ENCODE data around the gene CYTH1. TPM values are rescaled to one million over a fixed set of nuclear protein-coding genes. Genes with fewer than 3 reads are reported as not detected.

CYTH1 gene
- total and polyA plus RNA-seq, 3 donors from 2014 or later: 40.8 to 47.9 (median 42.2) TPM

DNA sequence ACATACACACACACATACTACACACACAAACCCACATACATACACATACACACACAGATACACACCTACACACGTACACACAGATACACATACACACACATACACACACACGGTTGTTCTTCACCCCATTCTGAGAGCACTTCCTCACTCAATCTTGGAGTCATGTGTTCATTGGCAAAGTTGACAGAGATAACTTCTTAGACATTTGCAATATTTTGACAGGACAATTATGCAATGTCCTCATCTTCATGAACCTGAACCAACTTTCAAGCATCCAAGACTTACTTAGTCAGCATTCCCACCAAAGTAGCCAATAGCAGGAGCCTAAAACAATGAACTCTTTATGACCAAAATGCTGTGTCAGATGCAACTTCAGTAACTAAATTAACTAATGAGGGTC, 127.7 kb downstream of the CYTH1 start:
- Histone ChIP-seq H3K4me1 (no peaks in the 10 kb centered on the region), H3K27me3 (no peaks in the 10 kb centered on the region), H3K9me3 (no peaks in the 10 kb centered on the region), H3K4me3 (no peak overlapping the region), H3K27ac (no peak overlapping the region), H3K36me3 (ENCODE audit: low read depth, missing control alignments) (no peaks in the 10 kb centered on the region)
- TF ChIP-seq POLR2A (IDR thresholded peaks at IDR 0.05): no peak
- TF ChIP-seq, protein P1, sequence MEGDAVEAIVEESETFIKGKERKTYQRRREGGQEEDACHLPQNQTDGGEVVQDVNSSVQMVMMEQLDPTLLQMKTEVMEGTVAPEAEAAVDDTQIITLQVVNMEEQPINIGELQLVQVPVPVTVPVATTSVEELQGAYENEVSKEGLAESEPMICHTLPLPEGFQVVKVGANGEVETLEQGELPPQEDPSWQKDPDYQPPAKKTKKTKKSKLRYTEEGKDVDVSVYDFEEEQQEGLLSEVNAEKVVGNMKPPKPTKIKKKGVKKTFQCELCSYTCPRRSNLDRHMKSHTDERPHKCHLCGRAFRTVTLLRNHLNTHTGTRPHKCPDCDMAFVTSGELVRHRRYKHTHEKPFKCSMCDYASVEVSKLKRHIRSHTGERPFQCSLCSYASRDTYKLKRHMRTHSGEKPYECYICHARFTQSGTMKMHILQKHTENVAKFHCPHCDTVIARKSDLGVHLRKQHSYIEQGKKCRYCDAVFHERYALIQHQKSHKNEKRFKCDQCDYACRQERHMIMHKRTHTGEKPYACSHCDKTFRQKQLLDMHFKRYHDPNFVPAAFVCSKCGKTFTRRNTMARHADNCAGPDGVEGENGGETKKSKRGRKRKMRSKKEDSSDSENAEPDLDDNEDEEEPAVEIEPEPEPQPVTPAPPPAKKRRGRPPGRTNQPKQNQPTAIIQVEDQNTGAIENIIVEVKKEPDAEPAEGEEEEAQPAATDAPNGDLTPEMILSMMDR (IDR thresholded peaks at IDR 0.05): no peak
- no peak for DNase-seq
- intact Hi-C loops (cut with DNase I; ENCODE audit: low total_unique reads): no loop called here
- 89 to 90% methylated on average over 2 of the region's 2 CpGs for WGBS, 2 donors

DNA sequence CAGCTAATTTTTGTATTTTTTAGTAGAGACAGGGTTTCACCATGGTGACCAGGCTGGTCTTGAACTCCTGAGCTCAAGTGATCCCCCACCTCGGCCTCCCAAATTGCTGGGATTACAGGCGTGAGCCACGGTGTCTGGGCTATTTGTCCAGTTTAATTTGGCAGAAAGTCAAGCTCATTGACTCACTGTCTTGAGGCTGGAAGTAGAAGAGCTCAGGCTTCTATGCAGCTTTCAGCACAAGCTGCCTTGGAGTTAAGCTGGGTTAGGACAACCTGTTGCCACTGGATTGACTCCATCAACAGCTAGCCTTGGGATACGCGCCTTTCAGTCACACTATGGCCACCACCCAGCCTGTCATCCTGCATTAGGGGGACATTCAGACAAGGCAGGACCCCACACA, 128.7 kb downstream of the CYTH1 start:
- no peaks in the 10 kb centered on the region for H3K4me1 ChIP-seq
- no peak for DNase-seq
- H3K27ac ChIP-seq: no peak overlapping the region
- 72 to 87% methylated on average over 5 of the region's 5 CpGs for WGBS, 2 donors
- no peak overlapping the region for H3K4me3 ChIP-seq
- H3K36me3 ChIP-seq (ENCODE audit: low read depth, missing control alignments): no peaks in the 10 kb centered on the region
- H3K27me3 ChIP-seq: no peaks in the 10 kb centered on the region
- TF ChIP-seq, protein P1 (IDR thresholded peaks at IDR 0.05): no peak
- no peak for TF ChIP-seq POLR2A (IDR thresholded peaks at IDR 0.05)
- H3K9me3 ChIP-seq: no peaks in the 10 kb centered on the region
- intact Hi-C loops (cut with DNase I; ENCODE audit: low total_unique reads): no loop called here

GRCh38 chr17:78652913-78653312, 129.2 kb downstream of the CYTH1 start:
- Histone ChIP-seq H3K4me3 (no peak overlapping the region), H3K36me3 (ENCODE audit: low read depth, missing control alignments) (no peaks in the 10 kb centered on the region), H3K27ac (no peak overlapping the region), H3K27me3 (no peaks in the 10 kb centered on the region), H3K4me1 (no peaks in the 10 kb centered on the region), H3K9me3 (no peaks in the 10 kb centered on the region)
- no peak for TF ChIP-seq POLR2A (IDR thresholded peaks at IDR 0.05)
- TF ChIP-seq, protein P1 (IDR thresholded peaks at IDR 0.05): no peak
- 87 to 88% methylated on average over 11 of the region's 11 CpGs for WGBS, 2 donors
- intact Hi-C loops (cut with DNase I; ENCODE audit: low total_unique reads): no loop called here
- DNase-seq: no peak

DNA sequence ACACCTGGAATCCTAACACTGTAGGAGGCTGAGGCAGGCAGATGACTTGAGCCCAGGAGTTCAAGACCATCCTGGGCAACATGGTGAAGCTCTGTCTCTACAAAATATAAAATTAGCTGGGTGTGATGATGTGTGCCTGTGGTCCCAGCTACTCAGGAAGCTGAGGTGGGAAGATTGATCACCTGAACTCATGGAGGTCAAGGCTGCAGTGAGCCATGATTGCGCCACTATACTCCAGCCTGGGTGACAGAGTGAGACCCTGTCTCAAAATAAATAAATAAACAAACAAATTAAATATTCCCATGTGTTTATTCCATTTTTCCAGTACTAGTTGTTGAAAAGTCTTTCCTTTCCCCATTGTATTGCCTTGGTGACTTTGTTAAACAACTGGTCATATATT, 130.0 kb downstream of the CYTH1 start:
- no peak overlapping the region for H3K4me3 ChIP-seq
- TF ChIP-seq POLR2A (IDR thresholded peaks at IDR 0.05): no peak
- TF ChIP-seq, protein P1 (IDR thresholded peaks at IDR 0.05): no peak
- H3K27me3 ChIP-seq: no peaks in the 10 kb centered on the region
- H3K4me1 ChIP-seq: no peaks in the 10 kb centered on the region
- intact Hi-C loops (cut with DNase I; ENCODE audit: low total_unique reads): no loop called here
- H3K9me3 ChIP-seq: no peaks in the 10 kb centered on the region
- DNase-seq: no peak
- H3K27ac ChIP-seq: no peak overlapping the region
- H3K36me3 ChIP-seq (ENCODE audit: low read depth, missing control alignments): no peaks in the 10 kb centered on the region
- 84% methylated on average over 1 of the region's 1 CpG for WGBS, 2 donors

DNA sequence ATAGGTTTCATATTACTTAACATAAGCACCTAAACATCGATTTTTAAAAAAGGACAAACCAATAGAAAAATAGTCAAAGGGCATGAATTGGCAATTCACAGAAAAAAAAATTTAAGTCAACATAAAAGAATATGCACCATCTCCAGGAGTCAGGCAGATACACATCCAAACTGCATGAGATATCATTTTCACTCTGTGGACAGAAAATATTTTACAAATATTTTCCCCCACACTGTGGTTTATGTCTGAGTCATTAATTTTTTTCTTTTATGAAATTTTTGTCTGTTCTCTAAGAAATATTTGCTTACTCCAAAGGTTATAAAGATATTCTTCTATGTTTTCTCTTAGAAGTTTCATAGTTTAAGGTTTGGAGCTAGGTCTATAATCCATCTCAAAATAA, 130.5 kb downstream of the CYTH1 start:
- H3K27ac ChIP-seq: no peak overlapping the region
- no peaks in the 10 kb centered on the region for H3K9me3 ChIP-seq
- H3K4me1 ChIP-seq: no peaks in the 10 kb centered on the region
- TF ChIP-seq POLR2A (IDR thresholded peaks at IDR 0.05): no peak
- TF ChIP-seq, protein P1 (IDR thresholded peaks at IDR 0.05): no peak
- DNase-seq: no peak
- intact Hi-C loops (cut with DNase I; ENCODE audit: low total_unique reads): no loop called here
- no peaks in the 10 kb centered on the region for H3K27me3 ChIP-seq
- no peaks in the 10 kb centered on the region for H3K36me3 ChIP-seq (ENCODE audit: low read depth, missing control alignments)
- H3K4me3 ChIP-seq: no peak overlapping the region
- 74 to 90% methylated on average over 1 of the region's 1 CpG for WGBS, 2 donors

All from testis (tissue), 3 donors.